GM19240 (cell line): ENCODE measurements around the gene TENM3.
"Not testable (repeated sequence)": the region's sequence is repeated elsewhere in the genome, so short reads cannot be mapped to it uniquely, and the experiment has no call there.

Experiments
- DNase-seq: peaks from one replicate; pipeline ENCODE4 v3.0.0; 2011; ENCODE audit warnings: low spot score; ENCODE audit not compliant: insufficient read length

Gene TENM3

GRCh38 chr4:182243204-182243603, at the start of gene TENM3:
Gene TENM3 (plus strand): TSS chr4:182243402. CDS start chr4:182324021, 80,619 bp downstream.
- DNase-seq: not testable (repeated sequence)

- no peak for DNase-seq
Observed at GRCh38 chr4:182194091-182194824, 48.9 kb upstream of the TENM3 start.

DNA sequence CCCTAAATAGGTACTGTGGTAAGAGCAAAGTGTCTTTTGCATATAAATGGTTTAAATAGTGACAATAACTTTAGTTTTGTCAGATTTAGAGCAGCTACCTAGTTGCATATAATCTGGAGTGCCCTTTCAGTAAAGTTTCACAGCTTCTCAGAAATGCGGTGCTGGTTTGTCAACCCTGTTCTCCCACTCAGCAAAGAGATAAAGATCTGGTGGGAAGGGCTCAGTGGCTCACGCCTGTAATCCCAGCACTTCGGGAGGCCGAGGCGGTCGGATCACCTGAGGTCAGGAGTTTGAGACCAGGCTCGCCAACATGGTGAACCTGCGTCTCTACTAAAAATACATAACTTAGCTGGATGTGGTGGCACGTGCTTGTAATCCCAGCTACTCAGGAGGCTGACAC, 45.6 kb upstream of the TENM3 start:
- no peak for DNase-seq

DNA sequence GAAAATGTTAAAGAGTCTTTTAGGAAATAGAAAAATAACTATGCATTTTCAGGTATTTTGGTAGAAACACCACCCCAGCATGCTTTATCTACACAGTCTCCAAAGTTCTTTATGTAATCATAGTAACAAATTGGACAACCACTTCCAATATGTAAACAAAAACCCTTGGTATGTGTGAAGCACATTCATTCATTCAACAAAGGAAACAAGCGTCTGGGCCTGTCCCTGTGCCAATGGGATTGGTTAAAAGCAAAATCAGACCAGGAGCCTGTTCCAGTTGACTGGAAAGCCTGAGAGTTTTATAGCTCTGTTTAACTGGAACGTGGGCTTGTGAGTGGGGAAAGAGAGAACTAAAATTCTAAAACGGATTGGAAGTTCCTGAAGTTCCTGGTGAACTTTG, 41.3 kb upstream of the TENM3 start:
- no peak for DNase-seq

GRCh38 chr4:182202650-182203049, 40.6 kb upstream of the TENM3 start:
- no peak for DNase-seq

DNA sequence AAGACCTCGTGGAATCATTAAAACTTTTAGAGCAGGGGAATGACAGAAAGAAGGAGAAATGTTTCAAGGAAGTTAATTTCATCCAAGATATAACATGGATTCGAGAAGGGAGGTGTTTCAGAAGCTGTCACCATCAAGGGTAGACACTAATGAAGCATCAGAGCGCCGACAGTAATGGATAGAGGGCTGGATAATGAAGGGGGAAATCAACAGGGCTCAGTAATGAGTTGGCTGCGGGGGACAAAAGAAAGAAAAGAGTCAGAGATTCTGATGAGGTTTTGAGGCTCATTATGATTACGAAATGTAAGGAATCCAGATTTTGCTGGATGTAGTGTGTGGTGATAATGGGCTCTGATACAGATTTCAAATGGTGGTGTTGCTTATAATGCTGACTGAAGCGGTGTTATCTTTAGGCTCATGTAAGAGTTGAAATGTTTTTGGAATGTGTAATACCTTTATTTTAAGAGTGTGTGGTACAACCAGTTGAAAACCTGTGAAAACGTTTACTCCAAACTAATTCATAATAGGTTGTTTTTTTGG, 39.3 kb upstream of the TENM3 start:
- no peak for DNase-seq

- no peak for DNase-seq
Observed at GRCh38 chr4:182205306-182205705, 37.9 kb upstream of the TENM3 start.

DNA sequence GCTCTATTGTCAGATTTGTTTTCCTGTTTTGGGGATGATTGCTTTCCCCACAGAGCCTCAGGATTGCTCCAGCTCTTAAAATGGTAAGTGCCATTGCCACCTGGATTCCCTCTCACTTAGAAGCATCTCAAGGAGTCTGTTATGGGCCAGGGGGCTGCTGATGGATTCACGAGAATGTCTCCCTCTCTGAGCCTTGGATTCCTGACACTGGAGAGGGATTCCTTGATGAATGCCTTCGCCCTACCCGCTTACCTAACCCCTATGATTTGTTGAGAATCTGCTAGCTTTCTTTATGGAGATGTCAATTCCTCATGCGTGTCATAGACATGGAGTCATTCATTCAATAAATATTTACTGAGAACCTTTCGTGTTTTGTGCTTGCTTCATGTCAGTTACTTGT, 36.9 kb upstream of the TENM3 start:
- DNase-seq: no peak

- no peak for DNase-seq
Observed at GRCh38 chr4:182206916-182207315, 36.3 kb upstream of the TENM3 start.

DNA sequence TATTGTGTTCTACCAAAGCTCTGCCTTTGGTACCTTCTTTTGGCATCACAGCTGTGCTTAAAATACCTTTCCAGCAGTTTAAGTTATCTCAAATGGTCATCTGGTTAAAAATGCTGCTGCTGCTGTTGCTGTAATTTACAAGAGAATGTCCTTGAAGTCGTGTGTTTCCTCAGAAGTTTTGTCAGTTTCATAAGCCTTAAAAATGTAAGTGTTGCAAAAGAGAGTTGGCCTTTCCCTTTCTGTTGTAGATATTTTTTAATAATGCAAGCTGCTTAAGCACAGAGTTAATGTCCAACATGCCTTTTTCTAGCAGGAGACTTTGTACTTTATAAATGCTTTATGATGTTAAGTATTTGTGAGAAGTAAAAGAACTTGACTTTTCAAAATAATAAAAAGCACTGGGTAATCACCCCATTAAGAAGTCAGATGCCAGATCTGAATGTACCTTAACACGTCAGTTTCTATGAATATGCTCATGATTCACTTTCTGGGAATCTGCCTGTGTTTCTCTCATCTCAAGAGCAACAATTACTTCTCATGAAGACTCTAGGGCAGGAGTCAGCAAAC, 35.3 kb upstream of the TENM3 start:
- DNase-seq: no peak

- DNase-seq: no peak
Observed at GRCh38 chr4:182208526-182209050, 34.6 kb upstream of the TENM3 start.

DNA sequence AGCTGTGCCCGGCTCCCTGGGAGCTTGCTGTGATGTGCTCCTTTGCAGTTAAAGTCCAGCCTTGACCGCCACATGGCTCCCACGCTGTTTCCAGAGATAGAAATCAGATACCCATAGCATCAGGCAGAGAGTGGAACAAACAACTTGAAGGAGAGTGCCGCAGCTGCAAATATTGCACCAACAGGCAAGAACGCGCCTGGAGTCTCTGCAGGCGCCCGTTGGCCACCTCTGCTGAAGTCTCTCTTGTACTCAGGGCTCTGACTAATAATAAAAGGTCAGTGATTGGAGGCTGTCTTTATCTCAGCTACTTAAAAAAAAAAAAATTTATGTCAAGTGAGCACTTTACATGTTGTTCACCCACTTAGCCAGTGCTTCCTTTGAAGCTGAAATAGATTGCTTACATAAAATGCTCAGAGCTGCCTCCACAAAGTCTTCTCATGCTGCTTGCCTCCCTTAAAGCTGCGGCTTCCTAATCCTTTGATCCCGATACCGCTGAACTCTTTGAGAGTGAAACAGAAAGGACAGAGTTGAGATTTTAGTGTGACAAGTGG, 30.9 kb upstream of the TENM3 start:
- no peak for DNase-seq

DNA sequence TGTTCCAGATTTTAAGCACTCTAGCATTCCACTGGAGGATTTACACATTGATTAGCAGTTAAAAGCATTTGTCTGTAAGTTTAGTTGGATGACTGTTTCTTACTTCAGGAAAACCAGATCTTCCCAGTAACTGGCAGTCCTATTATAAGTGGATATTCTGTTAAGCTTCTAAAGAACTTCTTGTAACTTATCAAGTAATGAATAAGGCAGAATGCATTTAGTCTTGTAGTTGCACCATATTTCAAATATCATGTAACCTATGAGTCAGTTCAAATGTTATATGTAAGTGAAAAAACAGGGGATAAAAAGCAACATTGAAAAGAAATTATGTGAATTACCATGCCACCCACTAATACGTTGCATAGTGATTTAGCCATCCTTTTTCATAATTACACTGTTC, 30.2 kb upstream of the TENM3 start:
- no peak for DNase-seq

DNA sequence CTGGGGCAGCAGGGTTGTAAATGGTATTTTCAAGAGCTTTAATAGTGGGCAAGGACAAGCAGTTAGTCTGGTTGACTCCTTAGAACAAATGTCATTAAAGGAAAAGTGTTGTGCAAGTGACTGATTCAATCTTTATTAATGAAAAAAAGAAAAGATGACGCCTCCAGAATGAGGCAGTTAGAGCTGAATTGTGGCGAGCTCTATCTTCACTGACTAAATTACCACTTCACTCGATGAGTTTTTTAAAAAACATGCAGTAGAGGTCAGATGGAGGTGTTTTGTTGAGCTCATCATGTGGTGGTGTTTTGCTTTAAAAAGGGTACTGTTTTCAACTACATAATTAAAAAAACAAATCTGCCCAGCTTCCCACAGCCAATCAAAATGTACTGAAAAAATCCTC, 28.1 kb upstream of the TENM3 start:
- no peak for DNase-seq

- no peak for DNase-seq
Observed at GRCh38 chr4:182216005-182216404, 27.2 kb upstream of the TENM3 start.

DNA sequence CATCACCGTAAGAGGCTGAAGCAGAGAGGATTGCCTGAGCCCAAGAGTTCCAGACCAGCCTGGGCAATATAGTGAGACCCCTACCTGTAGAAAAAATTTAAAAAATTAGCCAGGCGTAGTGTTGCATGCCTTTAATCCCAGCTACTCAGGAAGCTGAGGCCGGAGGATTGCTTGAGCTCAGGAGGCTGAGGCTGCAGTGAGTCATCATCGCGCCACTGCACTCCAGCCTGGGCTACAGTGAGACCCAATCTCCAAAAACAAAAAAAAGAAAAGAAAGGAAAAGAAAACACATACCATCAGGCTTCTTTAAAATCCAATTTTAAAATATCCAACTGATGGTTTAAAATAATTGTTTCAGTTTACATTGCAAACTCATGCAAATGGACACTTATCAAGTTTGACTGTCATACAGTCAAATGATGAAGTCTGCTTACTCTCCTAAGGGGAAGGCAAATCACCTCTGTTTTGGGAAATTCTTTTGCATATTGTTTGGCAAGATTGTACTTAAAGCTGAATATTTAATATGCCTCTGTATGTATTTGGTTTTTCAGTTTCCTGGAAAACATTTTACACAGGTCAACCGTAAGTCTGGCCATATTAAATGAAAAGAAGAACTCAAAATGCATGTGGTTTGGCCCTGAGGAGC, 23.7 kb upstream of the TENM3 start:
- no peak for DNase-seq

DNA sequence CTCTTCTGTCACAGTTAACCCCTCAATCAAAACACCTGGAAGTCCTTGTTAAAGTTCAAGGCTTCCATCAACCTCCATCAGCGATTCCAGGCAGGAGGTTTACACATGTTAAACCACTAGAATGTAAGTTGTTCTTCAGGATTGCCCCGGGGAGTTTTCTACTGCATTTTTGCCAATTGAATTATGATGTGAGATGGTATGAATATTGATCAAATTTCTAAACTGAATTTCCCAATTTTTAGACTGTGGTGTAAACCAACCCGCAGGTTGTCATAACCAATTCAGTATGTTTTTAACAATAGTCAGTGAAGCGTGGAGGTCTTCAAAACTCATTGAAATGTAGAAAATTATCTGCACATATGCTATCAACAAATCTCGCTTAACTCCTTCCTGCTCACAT, 21.2 kb upstream of the TENM3 start:
- DNase-seq: no peak

GRCh38 chr4:182222766-182223165, 20.4 kb upstream of the TENM3 start:
- no peak for DNase-seq

GRCh38 chr4:182223708-182224107, 19.5 kb upstream of the TENM3 start:
- DNase-seq: no peak

GRCh38 chr4:182224192-182224850, 18.9 kb upstream of the TENM3 start:
- no peak for DNase-seq

GRCh38 chr4:182225257-182225852, 17.8 kb upstream of the TENM3 start:
- no peak for DNase-seq
